Calu3 (cell line): Measurements from ENCODE around the gene KIF16B. TPM values are rescaled to one million over a fixed set of nuclear protein-coding genes. Genes with fewer than 3 reads are reported as not detected.
"Not testable (repeated sequence)": the region's sequence is repeated elsewhere in the genome, so short reads cannot be mapped to it uniquely, and the experiment has no call there.

Experiments
- BruUV-seq: library from RNA; stranded (reverse); fragments of 400-500 nt; replicated peaks from 2 replicates; lab custom pipeline; 2021; lab: Mats Ljungman, UMichigan
- CTCF ChIA-PET: fragments of 300-600 bp; sonication (Branson Sonifier 250); formaldehyde crosslinking; loops from one replicate; lab custom pipeline; 2022; ENCODE audit warnings: antibody characterized with exemption; lab: Charles Lee
- DNase-seq: peaks from one replicate; pipeline ENCODE4 v3.0.0; 2022
- H3K27ac Mint-ChIP-seq: one replicate; pipeline ENCODE4 v1.8.0; 2022; ENCODE audit warnings: mixed read lengths; ENCODE audit not compliant: unreplicated experiment
- H3K27me3 Mint-ChIP-seq: one replicate; pipeline ENCODE4 v1.8.0; 2022; ENCODE audit warnings: mixed read lengths; ENCODE audit not compliant: unreplicated experiment
- H3K36me3 Mint-ChIP-seq: one replicate; pipeline ENCODE4 v1.8.0; 2022; ENCODE audit warnings: mild to moderate bottlenecking, moderate library complexity, mixed read lengths; ENCODE audit not compliant: insufficient read depth, unreplicated experiment
- H3K4me1 Mint-ChIP-seq: one replicate; pipeline ENCODE4 v1.8.0; 2022; ENCODE audit warnings: mild to moderate bottlenecking, low read depth, mixed read lengths; ENCODE audit not compliant: unreplicated experiment
- H3K4me3 Mint-ChIP-seq: one replicate; pipeline ENCODE4 v1.8.0; 2022; ENCODE audit warnings: mild to moderate bottlenecking, low read depth, moderate library complexity, mixed read lengths; ENCODE audit not compliant: unreplicated experiment
- H3K9me3 Mint-ChIP-seq: one replicate; pipeline ENCODE4 v1.8.0; 2022; ENCODE audit warnings: low read depth, mixed read lengths; ENCODE audit not compliant: unreplicated experiment
- intact Hi-C: fragments of 100-400 bp; cut with micrococcal nuclease; formaldehyde crosslinking; loops from one replicate; pipeline ENCODE4 v1.10.0; 2022; ENCODE audit not compliant: unreplicated experiment
- total RNA-seq: library from RNA; stranded (reverse); gene quantifications from 2 replicates; pipeline ENCODE4 v1.2.3, GENCODE V29; 2022
- TF ChIP-seq, protein P1 (sequence below): fragments of 200-600 bp; IDR thresholded peaks from one replicate; pipeline ENCODE4 v1.8.0; 2022; ENCODE audit warnings: antibody characterized with exemption; ENCODE audit not compliant: unreplicated experiment

KIF16B gene
- total RNA-seq, 1 experiment from 2014 or later: 4.3 TPM

- Mint-ChIP-seq H3K36me3 (no peaks in the 10 kb centered on the region), H3K4me1 (no peaks in the 10 kb centered on the region), H3K27ac (no peak overlapping the region), H3K4me3 (no peak overlapping the region), H3K27me3 (peaks cover 11% of the 10 kb centered on the region), H3K9me3 (no peaks in the 10 kb centered on the region)
- BruUV-seq: no TSS peak
- no peak for DNase-seq
- CTCF ChIA-PET: no interaction called here
- intact Hi-C loops: no loop called here
- TF ChIP-seq, protein P1, sequence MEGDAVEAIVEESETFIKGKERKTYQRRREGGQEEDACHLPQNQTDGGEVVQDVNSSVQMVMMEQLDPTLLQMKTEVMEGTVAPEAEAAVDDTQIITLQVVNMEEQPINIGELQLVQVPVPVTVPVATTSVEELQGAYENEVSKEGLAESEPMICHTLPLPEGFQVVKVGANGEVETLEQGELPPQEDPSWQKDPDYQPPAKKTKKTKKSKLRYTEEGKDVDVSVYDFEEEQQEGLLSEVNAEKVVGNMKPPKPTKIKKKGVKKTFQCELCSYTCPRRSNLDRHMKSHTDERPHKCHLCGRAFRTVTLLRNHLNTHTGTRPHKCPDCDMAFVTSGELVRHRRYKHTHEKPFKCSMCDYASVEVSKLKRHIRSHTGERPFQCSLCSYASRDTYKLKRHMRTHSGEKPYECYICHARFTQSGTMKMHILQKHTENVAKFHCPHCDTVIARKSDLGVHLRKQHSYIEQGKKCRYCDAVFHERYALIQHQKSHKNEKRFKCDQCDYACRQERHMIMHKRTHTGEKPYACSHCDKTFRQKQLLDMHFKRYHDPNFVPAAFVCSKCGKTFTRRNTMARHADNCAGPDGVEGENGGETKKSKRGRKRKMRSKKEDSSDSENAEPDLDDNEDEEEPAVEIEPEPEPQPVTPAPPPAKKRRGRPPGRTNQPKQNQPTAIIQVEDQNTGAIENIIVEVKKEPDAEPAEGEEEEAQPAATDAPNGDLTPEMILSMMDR: no peak
Measured at GRCh38 chr20:16596991-16597390, 23.7 kb upstream of the KIF16B start.

DNA sequence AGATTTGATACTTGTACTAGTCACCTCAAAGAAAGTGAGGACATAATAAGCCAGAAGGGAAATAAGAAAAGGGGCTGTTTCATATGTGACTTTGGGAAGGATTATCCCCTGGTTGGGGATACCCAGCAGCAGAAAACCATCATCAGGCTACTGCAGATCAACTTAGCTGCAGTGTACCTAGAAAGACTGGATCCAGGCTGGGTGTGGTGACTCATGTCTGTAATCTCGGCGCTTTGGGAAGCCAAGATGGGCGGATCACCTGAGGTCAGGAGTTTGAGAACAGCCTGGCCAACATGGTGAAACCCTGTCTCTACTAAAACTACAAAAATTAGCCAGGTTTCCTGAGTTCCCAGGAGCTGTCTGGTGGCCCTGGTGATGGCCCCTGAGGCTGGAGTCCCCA lies 23.2 kb upstream of the KIF16B start:
- H3K9me3 Mint-ChIP-seq, H3K4me1 Mint-ChIP-seq, CTCF ChIA-PET, H3K4me3 Mint-ChIP-seq, H3K36me3 Mint-ChIP-seq, BruUV-seq, intact Hi-C loops, DNase-seq, H3K27ac Mint-ChIP-seq, H3K27me3 Mint-ChIP-seq: not testable (repeated sequence)

- TF ChIP-seq, protein P1: no peak
- H3K27me3 Mint-ChIP-seq: no peaks in the 10 kb centered on the region
- DNase-seq: no peak
- intact Hi-C loops: no loop called here
- H3K27ac Mint-ChIP-seq: no peak overlapping the region
- BruUV-seq: no TSS peak
- no peaks in the 10 kb centered on the region for H3K9me3 Mint-ChIP-seq
- no peaks in the 10 kb centered on the region for H3K36me3 Mint-ChIP-seq
- no peak overlapping the region for H3K4me3 Mint-ChIP-seq
- CTCF ChIA-PET: no interaction called here
- no peaks in the 10 kb centered on the region for H3K4me1 Mint-ChIP-seq
Measured at GRCh38 chr20:16595376-16595775, 22.1 kb upstream of the KIF16B start.

- no TSS peak for BruUV-seq
- CTCF ChIA-PET: no interaction called here
- Mint-ChIP-seq H3K9me3 (no peaks in the 10 kb centered on the region), H3K27me3 (no peaks in the 10 kb centered on the region), H3K27ac (no peak overlapping the region), H3K4me3 (no peak overlapping the region), H3K4me1 (no peaks in the 10 kb centered on the region), H3K36me3 (no peaks in the 10 kb centered on the region)
- TF ChIP-seq, protein P1: no peak
- no peak for DNase-seq
- intact Hi-C loops: no loop called here
Measured at GRCh38 chr20:16590041-16590633, 16.9 kb upstream of the KIF16B start.

GRCh38 chr20:16589623-16590022 lies 16.4 kb upstream of the KIF16B start:
- no TSS peak for BruUV-seq
- TF ChIP-seq, protein P1: no peak
- H3K4me3 Mint-ChIP-seq: no peak overlapping the region
- intact Hi-C loops: no loop called here
- no peaks in the 10 kb centered on the region for H3K9me3 Mint-ChIP-seq
- H3K27me3 Mint-ChIP-seq: no peaks in the 10 kb centered on the region
- CTCF ChIA-PET: no interaction called here
- no peak for DNase-seq
- H3K36me3 Mint-ChIP-seq: no peaks in the 10 kb centered on the region
- H3K4me1 Mint-ChIP-seq: no peaks in the 10 kb centered on the region
- H3K27ac Mint-ChIP-seq: no peak overlapping the region
